ENCODE results near the gene SMIM44. TPM values are rescaled to one million over a fixed set of nuclear protein-coding genes. Genes with fewer than 3 reads are reported as not detected.

The SMIM44 gene
- total RNA-seq, 1 donor = not detected

DNA sequence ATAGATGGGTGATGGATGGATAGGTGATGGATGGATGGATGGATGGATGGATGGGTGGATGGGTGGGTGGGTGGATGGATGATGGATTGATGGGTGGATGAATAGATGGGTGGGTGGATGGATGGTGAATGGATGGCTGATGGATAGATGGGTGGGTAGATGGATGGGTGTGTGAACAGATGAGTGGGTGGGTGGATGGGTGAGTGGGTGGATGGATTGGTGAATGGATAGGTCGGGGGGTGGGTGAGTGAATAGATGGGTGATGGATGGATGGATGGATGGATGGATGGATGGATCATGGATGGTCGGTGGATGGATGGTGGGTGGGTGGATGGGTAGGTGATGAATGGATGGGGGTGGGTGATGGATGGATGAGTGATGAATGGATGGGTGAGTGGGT lies 6.4 kb downstream of the SMIM44 start:
- no peak overlapping the region for H2AFZ ChIP-seq (ENCODE audit: low read length)
- H3K9me3 ChIP-seq (ENCODE audit: low read depth, low read length) = no peaks in the 10 kb centered on the region
- H3K27ac ChIP-seq (ENCODE audit: low read depth, low read length) = no peak overlapping the region
- H3K4me3 ChIP-seq (ENCODE audit: insufficient read depth, low read length) = no peak overlapping the region
- no peak overlapping the region for H3K4me2 ChIP-seq (ENCODE audit: insufficient read depth, low read length)
- no peaks in the 10 kb centered on the region for H3K36me3 ChIP-seq (ENCODE audit: insufficient read depth, low read length)
- peaks cover 26% of the 10 kb centered on the region for H3K27me3 ChIP-seq (ENCODE audit: insufficient read depth, low read length)
- DNase-seq (ENCODE audit: insufficient read length, low spot score, missing footprints) = no peak
- no peaks in the 10 kb centered on the region for H3K79me2 ChIP-seq (ENCODE audit: insufficient read depth, low read length)
- no peaks in the 10 kb centered on the region for H3K4me1 ChIP-seq (ENCODE audit: insufficient read depth, low read length)
- peaks cover 6% of the 10 kb centered on the region for H4K20me1 ChIP-seq (ENCODE audit: insufficient read depth, low read length)
- TF ChIP-seq, protein P1, sequence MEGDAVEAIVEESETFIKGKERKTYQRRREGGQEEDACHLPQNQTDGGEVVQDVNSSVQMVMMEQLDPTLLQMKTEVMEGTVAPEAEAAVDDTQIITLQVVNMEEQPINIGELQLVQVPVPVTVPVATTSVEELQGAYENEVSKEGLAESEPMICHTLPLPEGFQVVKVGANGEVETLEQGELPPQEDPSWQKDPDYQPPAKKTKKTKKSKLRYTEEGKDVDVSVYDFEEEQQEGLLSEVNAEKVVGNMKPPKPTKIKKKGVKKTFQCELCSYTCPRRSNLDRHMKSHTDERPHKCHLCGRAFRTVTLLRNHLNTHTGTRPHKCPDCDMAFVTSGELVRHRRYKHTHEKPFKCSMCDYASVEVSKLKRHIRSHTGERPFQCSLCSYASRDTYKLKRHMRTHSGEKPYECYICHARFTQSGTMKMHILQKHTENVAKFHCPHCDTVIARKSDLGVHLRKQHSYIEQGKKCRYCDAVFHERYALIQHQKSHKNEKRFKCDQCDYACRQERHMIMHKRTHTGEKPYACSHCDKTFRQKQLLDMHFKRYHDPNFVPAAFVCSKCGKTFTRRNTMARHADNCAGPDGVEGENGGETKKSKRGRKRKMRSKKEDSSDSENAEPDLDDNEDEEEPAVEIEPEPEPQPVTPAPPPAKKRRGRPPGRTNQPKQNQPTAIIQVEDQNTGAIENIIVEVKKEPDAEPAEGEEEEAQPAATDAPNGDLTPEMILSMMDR (IDR thresholded peaks at IDR 0.05; ENCODE audit: extremely low read depth, low read depth, low read length) = no peak

DNA sequence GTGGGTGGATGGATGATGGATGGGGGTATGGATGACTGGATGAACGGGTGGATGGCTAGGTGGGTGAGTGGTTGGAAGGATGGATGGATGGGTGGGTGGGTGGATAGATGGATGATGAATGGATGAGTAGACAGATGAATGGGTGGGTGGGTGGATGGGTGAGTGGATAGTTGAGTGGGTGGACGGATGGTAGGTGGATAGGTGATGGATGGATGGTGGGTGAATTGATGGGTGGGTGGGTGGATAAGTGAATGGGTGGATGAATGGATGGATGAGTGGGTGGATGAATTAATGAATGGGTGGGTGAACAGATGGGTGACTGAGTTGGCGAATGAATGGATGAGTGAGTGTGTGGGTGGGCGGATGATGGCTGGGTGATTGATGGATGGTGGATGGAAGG lies 7.8 kb downstream of the SMIM44 start:
- Histone ChIP-seq H3K27ac (ENCODE audit: low read depth, low read length) (no peak overlapping the region), H2AFZ (ENCODE audit: low read length) (no peak overlapping the region), H3K36me3 (ENCODE audit: insufficient read depth, low read length) (no peaks in the 10 kb centered on the region), H3K4me1 (ENCODE audit: insufficient read depth, low read length) (no peaks in the 10 kb centered on the region), H4K20me1 (ENCODE audit: insufficient read depth, low read length) (peaks cover 8% of the 10 kb centered on the region), H3K79me2 (ENCODE audit: insufficient read depth, low read length) (no peaks in the 10 kb centered on the region), H3K4me2 (ENCODE audit: insufficient read depth, low read length) (no peak overlapping the region), H3K27me3 (ENCODE audit: insufficient read depth, low read length) (peaks cover 13% of the 10 kb centered on the region), H3K4me3 (ENCODE audit: insufficient read depth, low read length) (no peak overlapping the region), H3K9me3 (ENCODE audit: low read depth, low read length) (no peaks in the 10 kb centered on the region)
- TF ChIP-seq, protein P1 (IDR thresholded peaks at IDR 0.05; ENCODE audit: extremely low read depth, low read depth, low read length) = no peak
- DNase-seq (ENCODE audit: insufficient read length, low spot score, missing footprints) = no peak

DNA sequence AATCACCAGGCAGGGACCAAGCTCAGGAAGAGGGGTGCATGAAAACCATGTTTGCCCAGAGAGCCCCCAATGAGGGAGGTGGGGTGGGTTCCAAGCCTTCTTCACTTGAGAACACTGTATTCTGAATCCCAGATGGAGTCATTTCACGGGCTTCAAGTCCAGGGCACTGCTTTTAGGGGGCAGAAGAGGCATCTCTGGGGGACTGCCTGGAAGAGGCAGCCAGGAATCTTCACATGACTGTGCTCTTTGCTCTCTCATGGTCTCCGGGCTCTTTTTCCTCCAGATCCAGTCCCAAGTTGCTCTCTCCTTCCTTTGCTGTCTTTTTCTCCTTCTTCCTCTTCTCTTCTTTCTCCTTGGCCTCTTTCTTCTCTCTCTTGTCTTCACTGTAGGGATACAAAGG lies 8.6 kb downstream of the SMIM44 start:
- no peaks in the 10 kb centered on the region for H3K79me2 ChIP-seq (ENCODE audit: insufficient read depth, low read length)
- TF ChIP-seq, protein P1 (IDR thresholded peaks at IDR 0.05; ENCODE audit: extremely low read depth, low read depth, low read length) = no peak
- peaks cover 9% of the 10 kb centered on the region for H3K27me3 ChIP-seq (ENCODE audit: insufficient read depth, low read length)
- H3K4me1 ChIP-seq (ENCODE audit: insufficient read depth, low read length) = no peaks in the 10 kb centered on the region
- no peak overlapping the region for H3K4me2 ChIP-seq (ENCODE audit: insufficient read depth, low read length)
- H2AFZ ChIP-seq (ENCODE audit: low read length) = no peak overlapping the region
- H3K36me3 ChIP-seq (ENCODE audit: insufficient read depth, low read length) = no peaks in the 10 kb centered on the region
- no peaks in the 10 kb centered on the region for H3K9me3 ChIP-seq (ENCODE audit: low read depth, low read length)
- no peak overlapping the region for H3K27ac ChIP-seq (ENCODE audit: low read depth, low read length)
- peaks cover 12% of the 10 kb centered on the region for H4K20me1 ChIP-seq (ENCODE audit: insufficient read depth, low read length)
- H3K4me3 ChIP-seq (ENCODE audit: insufficient read depth, low read length) = no peak overlapping the region
- no peak for DNase-seq (ENCODE audit: insufficient read length, low spot score, missing footprints)

DNA sequence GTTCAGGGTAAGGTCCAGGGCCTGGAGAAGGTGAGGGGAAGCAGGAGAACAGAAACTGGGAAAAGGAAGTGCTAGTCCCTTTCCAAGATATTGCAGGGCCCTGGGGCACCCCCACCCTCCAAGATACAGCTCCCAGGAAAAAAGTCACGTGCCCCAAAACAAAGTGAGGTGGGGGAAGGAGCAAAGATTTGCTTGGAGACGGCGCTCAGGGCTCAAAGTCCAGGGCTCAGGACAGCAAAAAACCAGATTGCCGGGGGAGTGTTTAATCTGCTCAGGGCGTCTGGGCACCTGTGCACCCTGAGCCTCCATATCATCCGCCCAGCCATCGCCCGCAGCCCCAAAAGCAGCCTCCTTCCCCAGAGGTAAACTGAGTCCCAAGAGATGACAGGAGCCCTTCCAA lies 9.2 kb downstream of the SMIM44 start:
- peaks cover 9% of the 10 kb centered on the region for H3K27me3 ChIP-seq (ENCODE audit: insufficient read depth, low read length)
- H2AFZ ChIP-seq (ENCODE audit: low read length) = no peak overlapping the region
- H3K4me2 ChIP-seq (ENCODE audit: insufficient read depth, low read length) = no peak overlapping the region
- no peaks in the 10 kb centered on the region for H3K4me1 ChIP-seq (ENCODE audit: insufficient read depth, low read length)
- DNase-seq (ENCODE audit: insufficient read length, low spot score, missing footprints) = no peak
- no peak overlapping the region for H3K27ac ChIP-seq (ENCODE audit: low read depth, low read length)
- H4K20me1 ChIP-seq (ENCODE audit: insufficient read depth, low read length) = peaks cover 19% of the 10 kb centered on the region
- no peaks in the 10 kb centered on the region for H3K36me3 ChIP-seq (ENCODE audit: insufficient read depth, low read length)
- H3K4me3 ChIP-seq (ENCODE audit: insufficient read depth, low read length) = no peak overlapping the region
- no peaks in the 10 kb centered on the region for H3K9me3 ChIP-seq (ENCODE audit: low read depth, low read length)
- H3K79me2 ChIP-seq (ENCODE audit: insufficient read depth, low read length) = no peaks in the 10 kb centered on the region
- TF ChIP-seq, protein P1 (IDR thresholded peaks at IDR 0.05; ENCODE audit: extremely low read depth, low read depth, low read length) = no peak

Measured in osteoblast (primary cell).